HEK293 (cell line): ENCODE data around the gene ZSWIM4.

Source experiments
- EGR2 ChIP-seq: fragments of 450-650 bp; formaldehyde crosslinking; IDR thresholded peaks from 2 replicates; pipeline ENCODE4 v1.5.1; 2016; ENCODE audit warnings: low read depth, missing biosample characterization, missing genetic modification characterization
- FEZF1 ChIP-seq: fragments of 450-650 bp; formaldehyde crosslinking; IDR thresholded peaks from 2 replicates; pipeline ENCODE4 v1.5.1; 2016; ENCODE audit warnings: missing biosample characterization, missing genetic modification characterization
- IKZF3 ChIP-seq: fragments of 450-650 bp; IDR thresholded peaks from 2 replicates; pipeline ENCODE4 v1.5.0; 2018; ENCODE audit warnings: missing biosample characterization, mild to moderate bottlenecking, missing genetic modification characterization, moderate library complexity
- KLF16 ChIP-seq: fragments of 450-650 bp; formaldehyde crosslinking; IDR thresholded peaks from 2 replicates; pipeline ENCODE4 v1.5.1; 2017; ENCODE audit warnings: missing biosample characterization, missing genetic modification characterization
- SP7 ChIP-seq: fragments of 450-650 bp; formaldehyde crosslinking; IDR thresholded peaks from 2 replicates; pipeline ENCODE4 v1.5.1; 2016; ENCODE audit warnings: missing biosample characterization, missing genetic modification characterization
- YY1 ChIP-seq: fragments of 450-650 bp; formaldehyde crosslinking; IDR thresholded peaks from 2 replicates; pipeline ENCODE4 v1.5.1; 2018; ENCODE audit warnings: missing biosample characterization, missing genetic modification characterization
- ZBTB21 ChIP-seq: fragments of 450-650 bp; formaldehyde crosslinking; IDR thresholded peaks from 2 replicates; pipeline ENCODE4 v1.5.1; 2017; ENCODE audit warnings: missing biosample characterization, missing genetic modification characterization
- ZBTB48 ChIP-seq: fragments of 450-650 bp; formaldehyde crosslinking; IDR thresholded peaks from 2 replicates; pipeline ENCODE4 v1.5.1; 2016; ENCODE audit warnings: missing biosample characterization, missing genetic modification characterization
- ZFHX2 ChIP-seq: fragments of 450-650 bp; formaldehyde crosslinking; conservative IDR thresholded peaks from 2 replicates; pipeline ENCODE4 v1.5.1; 2016; ENCODE audit warnings: missing biosample characterization, missing genetic modification characterization
- ZNF146 ChIP-seq: fragments of 450-650 bp; formaldehyde crosslinking; IDR thresholded peaks from 2 replicates; pipeline ENCODE4 v1.5.1; 2016; ENCODE audit warnings: missing biosample characterization, missing genetic modification characterization
- ZNF24 ChIP-seq: fragments of 450-650 bp; formaldehyde crosslinking; IDR thresholded peaks from 2 replicates; pipeline ENCODE4 v1.5.1; 2016; ENCODE audit warnings: missing biosample characterization, missing genetic modification characterization
- ZNF274 ChIP-seq, 2 experiments: fragments of 200-500 bp in 1 of 2; fragments of 450-650 bp in 1 of 2; sonication (Bioruptor generic) in 1 of 2; formaldehyde crosslinking in 1 of 2; IDR thresholded peaks; 2 replicates each; pipeline versions ENCODE4 v1.5.1 to v1.6.1; 2014 to 2016; ENCODE audit warnings: borderline replicate concordance in 1 of 2, inconsistent platforms in 1 of 2, low read length in 1 of 2, missing biosample characterization in 1 of 2, missing genetic modification characterization in 1 of 2
- ZNF335 ChIP-seq: fragments of 450-650 bp; formaldehyde crosslinking; conservative IDR thresholded peaks from 2 replicates; pipeline ENCODE4 v1.5.1; 2016; ENCODE audit warnings: missing biosample characterization, missing genetic modification characterization
- ZNF548 ChIP-seq: fragments of 450-650 bp; formaldehyde crosslinking; IDR thresholded peaks from 2 replicates; pipeline ENCODE4 v1.5.1; 2016; ENCODE audit warnings: missing biosample characterization, missing genetic modification characterization
- ZNF560 ChIP-seq: fragments of 450-650 bp; formaldehyde crosslinking; IDR thresholded peaks from 2 replicates; pipeline ENCODE4 v1.5.1; 2017; ENCODE audit warnings: missing biosample characterization, missing genetic modification characterization, borderline replicate concordance
- ZNF596 ChIP-seq: fragments of 450-650 bp; IDR thresholded peaks from 2 replicates; pipeline ENCODE4 v1.5.0; 2018; ENCODE audit warnings: missing biosample characterization, mild to moderate bottlenecking, missing genetic modification characterization, moderate library complexity
- ZNF600 ChIP-seq: fragments of 450-650 bp; formaldehyde crosslinking; IDR thresholded peaks from 2 replicates; pipeline ENCODE4 v1.5.1; 2016; ENCODE audit warnings: missing biosample characterization, missing genetic modification characterization
- ZNF624 ChIP-seq: fragments of 450-650 bp; formaldehyde crosslinking; IDR thresholded peaks from 2 replicates; pipeline ENCODE4 v1.5.1; 2017; ENCODE audit warnings: missing biosample characterization, missing genetic modification characterization
- TF ChIP-seq, protein P1 (sequence below): fragments of 450-650 bp; formaldehyde crosslinking; IDR thresholded peaks from 2 replicates; pipeline ENCODE4 v1.5.1; 2016; ENCODE audit warnings: missing biosample characterization, missing genetic modification characterization
- TF ChIP-seq, protein P2 (sequence below): fragments of 450-650 bp; formaldehyde crosslinking; IDR thresholded peaks from 2 replicates; pipeline ENCODE4 v1.5.0; 2017; ENCODE audit warnings: missing biosample characterization, missing genetic modification characterization, borderline replicate concordance
- TF ChIP-seq, protein P3 (sequence below): fragments of 450-650 bp; formaldehyde crosslinking; IDR thresholded peaks from 2 replicates; pipeline ENCODE4 v1.5.1; 2016; ENCODE audit warnings: missing biosample characterization, missing genetic modification characterization

Gene ZSWIM4

GRCh38 chr19:13774217-13775191 lies 20.7 kb upstream of the ZSWIM4 start, which contains the start of gene C19orf53 (continued):
- TF ChIP-seq, protein P1, sequence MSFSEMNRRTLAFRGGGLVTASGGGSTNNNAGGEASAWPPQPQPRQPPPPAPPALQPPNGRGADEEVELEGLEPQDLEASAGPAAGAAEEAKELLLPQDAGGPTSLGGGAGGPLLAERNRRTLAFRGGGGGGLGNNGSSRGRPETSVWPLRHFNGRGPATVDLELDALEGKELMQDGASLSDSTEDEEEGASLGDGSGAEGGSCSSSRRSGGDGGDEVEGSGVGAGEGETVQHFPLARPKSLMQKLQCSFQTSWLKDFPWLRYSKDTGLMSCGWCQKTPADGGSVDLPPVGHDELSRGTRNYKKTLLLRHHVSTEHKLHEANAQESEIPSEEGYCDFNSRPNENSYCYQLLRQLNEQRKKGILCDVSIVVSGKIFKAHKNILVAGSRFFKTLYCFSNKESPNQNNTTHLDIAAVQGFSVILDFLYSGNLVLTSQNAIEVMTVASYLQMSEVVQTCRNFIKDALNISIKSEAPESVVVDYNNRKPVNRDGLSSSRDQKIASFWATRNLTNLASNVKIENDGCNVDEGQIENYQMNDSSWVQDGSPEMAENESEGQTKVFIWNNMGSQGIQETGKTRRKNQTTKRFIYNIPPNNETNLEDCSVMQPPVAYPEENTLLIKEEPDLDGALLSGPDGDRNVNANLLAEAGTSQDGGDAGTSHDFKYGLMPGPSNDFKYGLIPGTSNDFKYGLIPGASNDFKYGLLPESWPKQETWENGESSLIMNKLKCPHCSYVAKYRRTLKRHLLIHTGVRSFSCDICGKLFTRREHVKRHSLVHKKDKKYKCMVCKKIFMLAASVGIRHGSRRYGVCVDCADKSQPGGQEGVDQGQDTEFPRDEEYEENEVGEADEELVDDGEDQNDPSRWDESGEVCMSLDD: no peak
- TF ChIP-seq ZNF624: no peak
- TF ChIP-seq, protein P2, sequence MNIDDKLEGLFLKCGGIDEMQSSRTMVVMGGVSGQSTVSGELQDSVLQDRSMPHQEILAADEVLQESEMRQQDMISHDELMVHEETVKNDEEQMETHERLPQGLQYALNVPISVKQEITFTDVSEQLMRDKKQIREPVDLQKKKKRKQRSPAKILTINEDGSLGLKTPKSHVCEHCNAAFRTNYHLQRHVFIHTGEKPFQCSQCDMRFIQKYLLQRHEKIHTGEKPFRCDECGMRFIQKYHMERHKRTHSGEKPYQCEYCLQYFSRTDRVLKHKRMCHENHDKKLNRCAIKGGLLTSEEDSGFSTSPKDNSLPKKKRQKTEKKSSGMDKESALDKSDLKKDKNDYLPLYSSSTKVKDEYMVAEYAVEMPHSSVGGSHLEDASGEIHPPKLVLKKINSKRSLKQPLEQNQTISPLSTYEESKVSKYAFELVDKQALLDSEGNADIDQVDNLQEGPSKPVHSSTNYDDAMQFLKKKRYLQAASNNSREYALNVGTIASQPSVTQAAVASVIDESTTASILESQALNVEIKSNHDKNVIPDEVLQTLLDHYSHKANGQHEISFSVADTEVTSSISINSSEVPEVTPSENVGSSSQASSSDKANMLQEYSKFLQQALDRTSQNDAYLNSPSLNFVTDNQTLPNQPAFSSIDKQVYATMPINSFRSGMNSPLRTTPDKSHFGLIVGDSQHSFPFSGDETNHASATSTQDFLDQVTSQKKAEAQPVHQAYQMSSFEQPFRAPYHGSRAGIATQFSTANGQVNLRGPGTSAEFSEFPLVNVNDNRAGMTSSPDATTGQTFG (tag by site-specific recombination): no peak
- peak; percentile 95 for TF ChIP-seq ZNF600 (tag by site-specific recombination)
- TF ChIP-seq ZFHX2 (tag by site-specific recombination): peak; percentile 96
- TF ChIP-seq IKZF3 (tag by site-specific recombination): 0 out of 2 replicates have a peak, but pooled peaks have one; percentile 21
- TF ChIP-seq EGR2 (tag by site-specific recombination): peak; percentile 91
- TF ChIP-seq ZNF596 (tag by site-specific recombination): no peak
- peak; percentile 84 for TF ChIP-seq ZBTB21 (tag by site-specific recombination)
- TF ChIP-seq FEZF1: peak; percentile 63; the same call in 1 of the 2 replicates
- peak; percentile 13; the same call in 1 of the 2 replicates for TF ChIP-seq ZNF146 (tag by site-specific recombination)
- TF ChIP-seq ZNF548 (tag by site-specific recombination): no peak
- TF ChIP-seq, protein P3, sequence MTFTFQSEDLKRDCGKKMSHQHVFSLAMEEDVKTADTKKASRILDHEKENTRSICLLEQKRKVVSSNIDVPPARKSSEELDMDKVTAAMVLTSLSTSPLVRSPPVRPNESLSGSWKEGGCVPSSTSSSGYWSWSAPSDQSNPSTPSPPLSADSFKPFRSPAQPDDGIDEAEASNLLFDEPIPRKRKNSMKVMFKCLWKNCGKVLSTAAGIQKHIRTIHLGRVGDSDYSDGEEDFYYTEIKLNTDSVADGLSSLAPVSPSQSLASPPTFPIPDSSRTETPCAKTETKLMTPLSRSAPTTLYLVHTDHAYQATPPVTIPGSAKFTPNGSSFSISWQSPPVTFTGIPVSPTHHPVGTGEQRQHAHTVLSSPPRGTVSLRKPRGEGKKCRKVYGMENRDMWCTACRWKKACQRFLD (tag by site-specific recombination): no peak
- peak; percentile 86 for TF ChIP-seq SP7 (tag by site-specific recombination)
- TF ChIP-seq ZBTB48 (tag by site-specific recombination): peak; percentile 97
- no peak for TF ChIP-seq ZNF560
- peak; percentile 86 for TF ChIP-seq YY1 (tag by site-specific recombination)
- peak; percentile 89; the same call in 1 of the 2 replicates for TF ChIP-seq KLF16
- peak; percentile 91; the same call in 1 of the 2 replicates for TF ChIP-seq ZNF24 (tag by site-specific recombination)
- TF ChIP-seq ZNF274 (IDR thresholded peaks at IDR 0.05; ENCODE audit: low read length): no peak
- TF ChIP-seq ZNF274 (tag by site-specific recombination; IDR thresholded peaks at IDR 0.05; ENCODE audit: borderline replicate concordance): no peak
- TF ChIP-seq ZNF335 (tag by site-specific recombination): peak; percentile 86
